GM10266 (cell line): ENCODE measurements around the gene CAMTA1.

ENCODE experiments used
- DNase-seq: peaks from one replicate; pipeline ENCODE4 v3.0.0; 2012; ENCODE audit errors: extremely low spot score
- TF ChIP-seq, protein P1 (sequence below): IDR thresholded peaks from 2 replicates; pipeline ENCODE4 v1.5.1; 2012; ENCODE audit warnings: mild to moderate bottlenecking, low read depth; ENCODE audit not compliant: control insufficient read depth, insufficient read depth; ENCODE audit errors: missing control alignments

CAMTA1 gene

DNA sequence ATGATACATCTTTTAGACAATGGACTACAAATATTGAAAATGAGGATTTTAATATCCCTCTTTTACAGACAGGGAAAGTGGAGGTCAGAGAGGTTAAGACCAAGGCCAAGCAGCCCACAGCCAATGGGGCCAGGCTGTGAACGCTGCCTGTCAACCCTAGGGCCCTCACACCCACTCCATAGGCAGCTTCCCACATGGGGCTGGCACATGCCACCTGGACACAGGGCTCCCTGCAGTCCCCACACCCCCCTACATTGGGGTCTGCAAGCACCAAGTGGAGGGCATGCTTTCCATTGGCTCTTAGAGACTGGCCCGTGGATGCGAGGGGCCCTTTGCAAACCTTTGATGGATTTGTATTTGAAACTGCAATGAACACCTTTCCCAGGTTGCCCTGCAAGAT, 637.3 kb downstream of the CAMTA1 start:
- no peak for DNase-seq

DNA sequence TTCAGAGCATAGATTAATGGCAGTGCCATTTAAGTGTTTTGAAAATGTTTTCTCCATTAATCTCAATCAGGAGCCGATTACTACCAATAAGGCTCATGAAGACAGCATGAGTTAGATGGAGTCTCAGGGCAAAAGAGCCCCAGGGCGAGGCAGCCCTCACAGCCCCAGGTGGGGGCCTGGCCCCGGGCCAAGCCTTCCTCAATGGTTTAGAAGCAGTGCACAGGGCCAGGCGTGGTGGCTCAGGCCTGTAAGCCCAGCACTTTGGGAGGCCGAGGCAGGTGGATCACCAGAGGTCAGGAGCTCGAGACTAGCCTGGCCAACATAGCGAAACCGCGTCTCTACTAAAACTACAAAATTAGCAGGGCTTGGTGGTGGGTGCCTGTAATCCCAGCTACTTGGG, 637.7 kb downstream of the CAMTA1 start:
- TF ChIP-seq, protein P1, sequence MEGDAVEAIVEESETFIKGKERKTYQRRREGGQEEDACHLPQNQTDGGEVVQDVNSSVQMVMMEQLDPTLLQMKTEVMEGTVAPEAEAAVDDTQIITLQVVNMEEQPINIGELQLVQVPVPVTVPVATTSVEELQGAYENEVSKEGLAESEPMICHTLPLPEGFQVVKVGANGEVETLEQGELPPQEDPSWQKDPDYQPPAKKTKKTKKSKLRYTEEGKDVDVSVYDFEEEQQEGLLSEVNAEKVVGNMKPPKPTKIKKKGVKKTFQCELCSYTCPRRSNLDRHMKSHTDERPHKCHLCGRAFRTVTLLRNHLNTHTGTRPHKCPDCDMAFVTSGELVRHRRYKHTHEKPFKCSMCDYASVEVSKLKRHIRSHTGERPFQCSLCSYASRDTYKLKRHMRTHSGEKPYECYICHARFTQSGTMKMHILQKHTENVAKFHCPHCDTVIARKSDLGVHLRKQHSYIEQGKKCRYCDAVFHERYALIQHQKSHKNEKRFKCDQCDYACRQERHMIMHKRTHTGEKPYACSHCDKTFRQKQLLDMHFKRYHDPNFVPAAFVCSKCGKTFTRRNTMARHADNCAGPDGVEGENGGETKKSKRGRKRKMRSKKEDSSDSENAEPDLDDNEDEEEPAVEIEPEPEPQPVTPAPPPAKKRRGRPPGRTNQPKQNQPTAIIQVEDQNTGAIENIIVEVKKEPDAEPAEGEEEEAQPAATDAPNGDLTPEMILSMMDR, result no peak
- no peak for DNase-seq

More for the DNA sequence above, 637.3 kb downstream of the CAMTA1 start:
- TF ChIP-seq, protein P1, result no peak

DNA sequence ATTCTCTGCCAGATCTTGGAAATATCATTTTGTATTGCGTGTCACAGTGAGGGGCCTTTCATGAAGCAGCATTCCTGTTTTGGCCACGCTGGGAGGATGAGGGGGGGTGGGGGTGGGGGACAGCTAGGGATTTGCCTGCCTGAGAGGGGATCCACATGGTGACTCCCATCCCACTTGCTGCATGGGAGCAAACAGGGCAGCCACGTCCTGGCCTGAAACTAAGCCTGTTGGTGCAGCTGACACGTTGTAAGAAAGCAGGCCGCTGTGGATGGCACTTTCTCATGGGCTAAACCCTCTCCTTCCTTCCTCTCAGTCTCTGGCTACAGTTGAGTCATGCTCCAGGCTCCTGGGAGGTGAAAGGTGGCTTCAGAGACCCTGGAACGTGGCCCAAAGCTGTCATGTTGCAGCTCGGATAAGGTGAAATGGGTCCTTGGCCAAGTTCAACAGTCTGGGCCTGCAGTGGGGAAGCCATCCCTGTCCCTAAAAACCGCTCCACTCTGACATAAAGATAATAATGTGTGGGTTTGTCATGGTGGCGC, 639.2 kb downstream of the CAMTA1 start:
- TF ChIP-seq, protein P1, result no peak
- DNase-seq, result no peak

DNA sequence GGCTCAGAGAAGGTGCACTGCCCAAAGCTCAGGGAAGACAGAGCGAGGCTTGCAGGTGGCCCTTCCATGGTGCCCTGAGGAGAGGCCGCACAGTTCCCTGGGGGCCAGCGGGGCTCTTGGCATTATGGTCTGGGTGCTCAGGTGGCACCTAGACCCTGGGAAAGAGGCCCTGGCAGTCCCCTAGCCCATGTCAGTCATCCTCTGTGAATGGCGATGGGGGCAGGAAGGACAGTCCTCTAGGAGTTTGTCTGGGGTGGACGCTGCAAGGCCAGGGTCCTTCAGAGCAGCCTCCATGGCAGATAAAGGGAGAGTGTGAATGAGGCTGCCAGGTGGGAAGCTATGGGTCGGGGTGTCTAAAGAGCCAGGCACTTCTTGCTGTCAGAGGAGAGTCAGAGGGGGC, 640.0 kb downstream of the CAMTA1 start:
- no peak for DNase-seq
- TF ChIP-seq, protein P1, result no peak

DNA sequence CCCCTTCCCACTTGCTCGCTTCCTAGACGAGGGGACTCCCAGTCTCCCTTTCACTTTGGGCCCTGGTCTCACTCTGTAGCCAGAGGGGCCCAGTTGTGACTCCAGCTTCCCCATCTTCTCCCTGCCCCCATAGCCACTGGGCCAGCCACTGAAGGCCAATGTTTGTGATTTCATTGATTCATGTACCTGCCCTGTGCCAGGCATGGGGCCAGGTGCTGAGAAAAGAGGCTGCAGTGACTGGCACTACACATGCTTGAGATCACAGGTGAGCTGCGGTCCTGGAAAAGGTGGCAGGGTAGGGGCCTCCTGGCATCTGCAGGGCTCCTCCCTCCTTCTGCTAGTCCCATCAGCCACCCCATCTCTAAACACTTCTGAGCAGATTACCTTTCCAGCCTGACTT, 640.5 kb downstream of the CAMTA1 start:
- TF ChIP-seq, protein P1, result no peak
- DNase-seq, result no peak

DNA sequence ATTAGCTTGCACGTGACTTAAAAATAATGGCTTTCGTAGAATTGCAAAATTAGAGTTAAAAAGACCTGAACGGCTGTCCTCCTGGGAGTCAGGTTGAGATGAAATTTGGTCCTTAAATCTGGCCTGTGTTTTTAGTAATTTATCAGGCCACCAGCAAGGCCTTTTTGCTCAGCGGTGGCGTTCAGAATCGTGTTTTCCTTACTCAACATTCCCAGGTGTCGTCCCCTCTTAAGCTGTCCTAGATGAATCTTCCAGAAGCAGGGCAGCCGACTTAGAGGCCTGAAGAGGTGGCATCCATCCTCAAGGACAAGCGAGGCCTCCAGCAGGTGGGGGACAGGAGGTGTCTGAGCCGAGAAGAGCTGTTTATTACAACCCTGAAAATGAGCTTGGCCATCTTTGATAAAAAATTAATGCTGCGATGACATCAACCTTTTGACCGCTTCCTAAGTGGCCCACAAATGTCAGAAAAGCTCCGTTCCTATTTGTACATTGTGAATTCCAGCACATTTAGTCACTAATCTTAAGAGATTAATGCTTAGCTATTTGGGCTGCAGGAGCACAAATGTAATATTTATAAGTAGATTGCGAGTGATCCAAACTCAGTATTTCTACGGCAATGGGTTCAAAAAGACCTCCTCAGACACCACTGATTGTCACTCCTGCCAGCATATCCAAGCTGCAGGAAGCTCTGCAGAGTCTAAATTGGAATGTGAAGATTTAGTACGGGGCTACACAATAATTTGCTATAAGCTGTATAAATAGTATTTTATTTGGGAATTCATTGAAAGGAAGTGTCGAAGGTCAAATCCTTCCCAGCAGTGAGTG, 641.7 kb downstream of the CAMTA1 start:
- DNase-seq, result no peak
- TF ChIP-seq, protein P1, result no peak
